Skeletal muscle cell (primary cell): ENCODE measurements around the gene MED6.

Source experiments
- DNase-seq: peaks from one replicate; pipeline ENCODE4 v3.0.0-alpha.2; 2010; ENCODE audit warnings: low read depth
- H3K4me3 ChIP-seq: 2 replicates; pipeline ENCODE4 v1.5.1; 2011; ENCODE audit warnings: low read depth, mild to moderate bottlenecking, control low read depth, low read length, moderate library complexity

The MED6 gene

GRCh38 chr14:70602254-70602653 lies 1.8 kb upstream of the MED6 start:
- no peak for DNase-seq

GRCh38 chr14:70601162-70601561 lies 707 bp upstream of the MED6 start:
- no peak for DNase-seq
- peak overlapping the region; percentile 52 for H3K4me3 ChIP-seq

More at GRCh38 chr14:70602254-70602653, 1.8 kb upstream of the MED6 start:
- H3K4me3 ChIP-seq: no peak overlapping the region

GRCh38 chr14:70599345-70599744 lies 1.1 kb downstream of the MED6 start:
- peak overlapping the region; percentile 89 for H3K4me3 ChIP-seq
- DNase-seq: no peak

- no peak overlapping the region for H3K4me3 ChIP-seq
- DNase-seq: no peak
These were observed 2.7 kb downstream of the MED6 start for GRCh38 chr14:70597731-70598130.

- DNase-seq: no peak
- H3K4me3 ChIP-seq: no peak overlapping the region
These were observed 4.8 kb downstream of the MED6 start for GRCh38 chr14:70595443-70596185.

- no peak overlapping the region for H3K4me3 ChIP-seq
- DNase-seq: no peak
These were observed 6.0 kb downstream of the MED6 start for GRCh38 chr14:70594461-70594860.

- no peak for DNase-seq
- no peak overlapping the region for H3K4me3 ChIP-seq
These were observed 15.2 kb downstream of the MED6 start for GRCh38 chr14:70585231-70585630.

- no peak overlapping the region for H3K4me3 ChIP-seq
- DNase-seq: no peak
These were observed 23.6 kb downstream of the MED6 start for GRCh38 chr14:70576891-70577290.

GRCh38 chr14:70573050-70573449 lies 27.4 kb downstream of the MED6 start:
- no peak overlapping the region for H3K4me3 ChIP-seq
- no peak for DNase-seq

- DNase-seq: no peak
These were observed 29.3 kb downstream of the MED6 start for GRCh38 chr14:70571139-70571538.

GRCh38 chr14:70567791-70568190 lies 32.7 kb downstream of the MED6 start:
- no peak for DNase-seq
- no peak overlapping the region for H3K4me3 ChIP-seq

More at GRCh38 chr14:70571139-70571538, 29.3 kb downstream of the MED6 start:
- no peak overlapping the region for H3K4me3 ChIP-seq

- no peak for DNase-seq
These were observed 36.6 kb downstream of the MED6 start for GRCh38 chr14:70563869-70564268.

GRCh38 chr14:70563417-70563816 lies 37.0 kb downstream of the MED6 start:
- H3K4me3 ChIP-seq: no peak overlapping the region
- no peak for DNase-seq

More at GRCh38 chr14:70563869-70564268, 36.6 kb downstream of the MED6 start:
- H3K4me3 ChIP-seq: no peak overlapping the region

- no peak for DNase-seq
- H3K4me3 ChIP-seq: no peak overlapping the region
These were observed 42.1 kb downstream of the MED6 start for GRCh38 chr14:70558356-70558755.

GRCh38 chr14:70555890-70556289 lies 44.6 kb downstream of the MED6 start:
- DNase-seq: no peak
- H3K4me3 ChIP-seq: no peak overlapping the region

- H3K4me3 ChIP-seq: no peak overlapping the region
- no peak for DNase-seq
These were observed 62.4 kb downstream of the MED6 start for GRCh38 chr14:70538087-70538486.

- no peak overlapping the region for H3K4me3 ChIP-seq
- DNase-seq: no peak
These were observed 63.6 kb downstream of the MED6 start for GRCh38 chr14:70536830-70537229.

GRCh38 chr14:70534904-70535303 lies 65.6 kb downstream of the MED6 start, which contains the start of gene ADAM20:
Gene ADAM20, minus strand, starts transcription at chr14:70535004. Its CDS starts 10,247 bp downstream, at chr14:70524757.
- DNase-seq: no peak
- H3K4me3 ChIP-seq: no peak within 1 kb of the TSS
